CD14-positive monocyte (primary cell): Measurements from ENCODE around the gene ZFYVE1. TPM values are rescaled to one million over a fixed set of nuclear protein-coding genes. Genes with fewer than 3 reads are reported as not detected.

Experiments used
- DNase-seq, 3 donors: peaks; one replicate each; pipeline ENCODE4 v3.0.0-alpha.2; 2011 to 2022
- H2AFZ ChIP-seq: 2 replicates; pipeline ENCODE4 v1.6.0; 2012; ENCODE audit warnings: mild to moderate bottlenecking, low read depth, low read length, inconsistent platforms; ENCODE audit not compliant: insufficient read depth, poor library complexity, severe bottlenecking
- H3K27ac ChIP-seq, 2 donors: 1 replicate in 1 of 2; 2 replicates in 1 of 2; pipeline ENCODE4 v1.5.1; 2012 to 2013; ENCODE audit warnings: low read length in 2 of 2, control low read depth in 1 of 2, inconsistent platforms in 1 of 2, low read depth in 1 of 2, mild to moderate bottlenecking in 1 of 2
- H3K27me3 ChIP-seq, 2 donors: one replicate each; pipeline versions ENCODE4 v1.6.0 to v1.6.1; 2011 to 2013; ENCODE audit warnings: low read length in 2 of 2; ENCODE audit not compliant: control insufficient read depth in 2 of 2, insufficient read depth in 2 of 2
- H3K36me3 ChIP-seq, 2 donors: replicated peaks in 1 of 2; 1 replicate in 1 of 2; 2 replicates in 1 of 2; pipeline versions ENCODE4 v1.5.1 to v1.6.1; 2012 to 2013; ENCODE audit warnings: low read length in 2 of 2, control low read depth in 1 of 2, inconsistent platforms in 1 of 2, mild to moderate bottlenecking in 1 of 2; ENCODE audit not compliant: insufficient read depth in 2 of 2, control insufficient read depth in 1 of 2
- H3K4me1 ChIP-seq, 2 donors: 1 replicate in 1 of 2; 2 replicates in 1 of 2; pipeline versions ENCODE4 v1.5.1 to v1.6.1; 2012 to 2013; ENCODE audit warnings: low read length in 2 of 2, control low read depth in 1 of 2, inconsistent platforms in 1 of 2, mild to moderate bottlenecking in 1 of 2, moderate library complexity in 1 of 2; ENCODE audit not compliant: insufficient read depth in 2 of 2, control insufficient read depth in 1 of 2
- H3K4me2 ChIP-seq: replicated peaks from 2 replicates; pipeline ENCODE3; 2012; ENCODE audit warnings: low read length, moderate library complexity, mild to moderate bottlenecking; ENCODE audit not compliant: poor library complexity, severe bottlenecking; ENCODE audit errors: extremely low read depth
- H3K4me3 ChIP-seq, 3 experiments: fragments of 200-600 bp in 1 of 3; sonication (generic) in 1 of 3; replicated peaks in 1 of 3; 1 replicate in 2 of 3; 2 replicates in 1 of 3; pipeline ENCODE4 v1.5.1; 2011 to 2013; ENCODE audit warnings: low read length in 3 of 3, mild to moderate bottlenecking in 3 of 3, control low read depth in 2 of 3, low read depth in 2 of 3, inconsistent platforms in 1 of 3, moderate library complexity in 1 of 3
- H3K79me2 ChIP-seq: 2 replicates; pipeline ENCODE4 v1.6.0; 2012; ENCODE audit warnings: mild to moderate bottlenecking, control low read depth, inconsistent platforms, low read length, moderate library complexity; ENCODE audit not compliant: insufficient read depth
- H3K9ac ChIP-seq: 2 replicates; pipeline ENCODE4 v1.6.0; 2017; ENCODE audit warnings: low read length, mild to moderate bottlenecking; ENCODE audit not compliant: insufficient read depth, poor library complexity, severe bottlenecking
- H3K9me3 ChIP-seq, 2 donors: replicated peaks in 1 of 2; 1 replicate in 1 of 2; 2 replicates in 1 of 2; pipeline versions ENCODE4 v1.5.1 to v1.6.1; 2012 to 2013; ENCODE audit warnings: low read length in 2 of 2, control low read depth in 1 of 2; ENCODE audit not compliant: control insufficient read depth in 1 of 2, insufficient read depth in 1 of 2
- H4K20me1 ChIP-seq: 2 replicates; pipeline ENCODE4 v1.6.0; 2012; ENCODE audit warnings: mild to moderate bottlenecking, low read length, control low read depth, moderate library complexity; ENCODE audit not compliant: insufficient read depth
- H3K27ac Mint-ChIP-seq, 7 donors: one replicate each; pipeline ENCODE4 v1.8.0; 2020; ENCODE audit warnings: mild to moderate bottlenecking in 7 of 7, mixed read lengths in 7 of 7, moderate library complexity in 6 of 7, inconsistent platforms in 2 of 7
- H3K27me3 Mint-ChIP-seq, 3 donors: one replicate each; pipeline ENCODE4 v1.8.0; 2021 to 2022; ENCODE audit warnings: low read depth in 3 of 3, mild to moderate bottlenecking in 3 of 3, mixed read lengths in 3 of 3, moderate library complexity in 3 of 3, inconsistent platforms in 1 of 3
- H3K36me3 Mint-ChIP-seq, 2 donors: one replicate each; pipeline ENCODE4 v1.8.0; 2020; ENCODE audit warnings: mixed read lengths in 2 of 2, inconsistent platforms in 1 of 2, mild to moderate bottlenecking in 1 of 2
- H3K4me1 Mint-ChIP-seq: one replicate; pipeline ENCODE4 v1.8.0; 2020; ENCODE audit warnings: mild to moderate bottlenecking, mixed read lengths
- H3K4me3 Mint-ChIP-seq, 2 donors: one replicate each; pipeline ENCODE4 v1.8.0; 2020; ENCODE audit warnings: mild to moderate bottlenecking in 2 of 2, mixed read lengths in 2 of 2, moderate library complexity in 1 of 2
- H3K9me3 Mint-ChIP-seq, 7 donors: one replicate each; pipeline ENCODE4 v1.8.0; 2020 to 2022; ENCODE audit warnings: mixed read lengths in 7 of 7, mild to moderate bottlenecking in 6 of 7, moderate library complexity in 6 of 7, inconsistent platforms in 2 of 7
- CTCF ChIP-seq: fragments of 200-600 bp; IDR thresholded peaks from one replicate; pipeline ENCODE4 v1.8.0; 2022; ENCODE audit warnings: antibody characterized with exemption, mild to moderate bottlenecking
- WGBS: methylation state at CpG from one replicate; pipeline ENCODE4 v1.1.5; 2013; ENCODE audit warnings: missing lambda C conversion rate; ENCODE audit not compliant: insufficient coverage; 5-methylcytosine and 5-hydroxymethylcytosine counted together
- intact Hi-C, 2 donors: fragments of 100-400 bp; cut with micrococcal nuclease; formaldehyde crosslinking; loops; one replicate each; pipeline versions ENCODE4 v1.15.0 to v1.15.1; 2023
- polyA plus RNA-seq, 3 donors: library from polyadenylated mRNA; depleted of rRNA in 1 of 3; unstranded in 2 of 3; stranded (reverse) in 1 of 3; fragments of 300-500 nt in 2 of 3; fragments of >200 nt in 1 of 3; fragmentation: Illumina TruSeq in 2 of 3; gene quantifications; 1 replicate in 2 of 3; 2 replicates in 1 of 3; pipeline ENCODE4 v1.2.3, GENCODE V29; 2012 to 2021

ZFYVE1 gene
- polyA plus RNA-seq, 3 donors: 4.9 to 18.6 (median 5.3) TPM

- H3K27ac ChIP-seq: no peak overlapping the region
- no peaks in the 10 kb centered on the region for H3K4me1 Mint-ChIP-seq
- DNase-seq: no peak
- H3K36me3 Mint-ChIP-seq: peaks cover 79 to 90% of the 10 kb centered on the region in 2 donors
- no peaks in the 10 kb centered on the region for H3K79me2 ChIP-seq
- H3K27me3 ChIP-seq: no peaks in the 10 kb centered on the region
- peak overlapping the region in 1 of 7 donors; percentile 54 for H3K27ac Mint-ChIP-seq
- no peak for TF ChIP-seq CTCF
- no peak overlapping the region for H3K4me3 ChIP-seq
- H3K27me3 Mint-ChIP-seq: no peaks in the 10 kb centered on the region
- no peak overlapping the region for H3K9ac ChIP-seq
- peaks cover 3% of the 10 kb centered on the region for H4K20me1 ChIP-seq
- H2AFZ ChIP-seq: no peak overlapping the region
- no peak overlapping the region for H3K4me2 ChIP-seq
- no peaks in the 10 kb centered on the region for H3K4me1 ChIP-seq
- intact Hi-C loops: no loop called here
- H3K9me3 ChIP-seq: no peaks in the 10 kb centered on the region
- H3K36me3 ChIP-seq: peaks cover 75 to 92% of the 10 kb centered on the region in 2 donors
- no peak overlapping the region for H3K4me3 Mint-ChIP-seq
- peaks cover 0 to under 1% (median 0%) of the 10 kb centered on the region in 7 donors for H3K9me3 Mint-ChIP-seq
- WGBS: 97% methylated on average over 5 of the region's 9 CpGs
Observed at GRCh38 chr14:72978856-72979255, 48.0 kb downstream of the ZFYVE1 start.

- Mint-ChIP-seq H3K27ac (no peak overlapping the region), H3K27me3 (no peaks in the 10 kb centered on the region)
Observed at GRCh38 chr14:72975770-72976169, 51.1 kb downstream of the ZFYVE1 start.

More at GRCh38 chr14:72975770-72976169, 51.1 kb downstream of the ZFYVE1 start:
- H3K36me3 Mint-ChIP-seq: peaks cover 88 to 96% of the 10 kb centered on the region in 2 donors
- Histone ChIP-seq H3K9me3 (no peaks in the 10 kb centered on the region), H4K20me1 (no peaks in the 10 kb centered on the region), H3K4me3 (no peak overlapping the region), H2AFZ (no peak overlapping the region), H3K4me1 (no peaks in the 10 kb centered on the region), H3K79me2 (no peaks in the 10 kb centered on the region), H3K27me3 (no peaks in the 10 kb centered on the region), H3K4me2 (no peak overlapping the region), H3K9ac (no peak overlapping the region), H3K27ac (no peak overlapping the region), H3K36me3 (peaks cover 81 to 97% of the 10 kb centered on the region in 2 donors)
- H3K4me1 Mint-ChIP-seq: no peaks in the 10 kb centered on the region
- no peak overlapping the region for H3K4me3 Mint-ChIP-seq
- TF ChIP-seq CTCF: no peak
- intact Hi-C loops: no loop called here
- 100% methylated on average over 3 of the region's 4 CpGs for WGBS
- no peaks in the 10 kb centered on the region for H3K9me3 Mint-ChIP-seq
- no peak for DNase-seq
